Measurements from ENCODE around the gene FDX2.

GRCh38 chr19:10309423-10309822, 6.4 kb downstream of the FDX2 start, which contains the start of gene ZGLP1:
- TF ChIP-seq CREB1 (CRISPR knock-in tag; IDR thresholded peaks at IDR 0.05) = no peak
- TF ChIP-seq IRF2 (CRISPR knock-in tag; IDR thresholded peaks at IDR 0.05; ENCODE audit: borderline replicate concordance, low read depth) = no peak
- no peak for TF ChIP-seq STAT6 (CRISPR knock-in tag; conservative IDR thresholded peaks at IDR 0.05; ENCODE audit: low read depth)

Measured in WTC11 (cell line).